Small intestine (tissue), 7 donors: ENCODE measurements around the gene IL20RB. TPM values are rescaled to one million over a fixed set of nuclear protein-coding genes. Genes with fewer than 3 reads are reported as not detected.

Experiments
- DNase-seq, 2 donors: peaks; one replicate each; pipeline versions ENCODE4 v3.0.0 to v3.0.0-alpha.2; 2013
- FAIRE-seq: peaks from 2 replicates; lab custom pipeline; 2012; peaks lifted over from hg19 to GRCh38; lab: Jason Lieb, UNC
- H3K27ac ChIP-seq, 3 donors: one replicate each; pipeline ENCODE4 v1.5.1; 2013; ENCODE audit warnings: low read length in 2 of 3, mild to moderate bottlenecking in 2 of 3, control low read depth in 1 of 3, inconsistent platforms in 1 of 3, low read depth in 1 of 3, moderate library complexity in 1 of 3
- H3K27me3 ChIP-seq, 3 donors: one replicate each; pipeline ENCODE4 v1.6.1; 2013; ENCODE audit warnings: low read length in 3 of 3, inconsistent platforms in 1 of 3; ENCODE audit not compliant: control insufficient read depth in 3 of 3, insufficient read depth in 3 of 3
- H3K36me3 ChIP-seq, 3 donors: one replicate each; pipeline ENCODE4 v1.6.1; 2013; ENCODE audit warnings: low read length in 3 of 3, inconsistent platforms in 1 of 3, low read depth in 1 of 3, mild to moderate bottlenecking in 1 of 3, moderate library complexity in 1 of 3; ENCODE audit not compliant: control insufficient read depth in 3 of 3, insufficient read depth in 2 of 3
- H3K4me1 ChIP-seq, 3 donors: one replicate each; pipeline ENCODE4 v1.6.1; 2013; ENCODE audit warnings: low read length in 2 of 3, inconsistent platforms in 1 of 3, low read depth in 1 of 3, mild to moderate bottlenecking in 1 of 3, moderate library complexity in 1 of 3; ENCODE audit not compliant: control insufficient read depth in 3 of 3, insufficient read depth in 2 of 3
- H3K4me3 ChIP-seq, 3 donors: one replicate each; pipeline ENCODE4 v1.5.1; 2013; ENCODE audit warnings: low read length in 3 of 3, control low read depth in 1 of 3, inconsistent platforms in 1 of 3, low read depth in 1 of 3, mild to moderate bottlenecking in 1 of 3, moderate library complexity in 1 of 3
- H3K9me3 ChIP-seq, 2 donors: one replicate each; pipeline ENCODE4 v1.6.1; 2013; ENCODE audit warnings: low read depth in 1 of 2, low read length in 1 of 2; ENCODE audit not compliant: control insufficient read depth in 2 of 2, insufficient read depth in 1 of 2
- WGBS, 3 donors: extraction: QIAGEN DNeasy Blood & Tissue Kit; methylation state at CpG; one replicate each; pipeline ENCODE4 v1.1.7; 2013; 5-methylcytosine and 5-hydroxymethylcytosine counted together
- polyA plus RNA-seq, 4 donors: library from polyadenylated mRNA; stranded (reverse) in 3 of 4; unstranded in 1 of 4; fragments of 200-250 nt in 3 of 4; fragments of 120-200 nt in 1 of 4; gene quantifications; one replicate each; pipeline versions ENCODE4 v1.2.1 to v1.2.3, GENCODE V29; 2013
- donor health status: healthy with polysubstance abuse.
- donor health status: control.
- donor health status: control.
- donor health status: Bipolar disorder and iron deficiency.
- donor health status: healthy.

Gene IL20RB
- polyA plus RNA-seq, 4 donors = 0.58 to 0.81 (median 0.72) TPM

DNA sequence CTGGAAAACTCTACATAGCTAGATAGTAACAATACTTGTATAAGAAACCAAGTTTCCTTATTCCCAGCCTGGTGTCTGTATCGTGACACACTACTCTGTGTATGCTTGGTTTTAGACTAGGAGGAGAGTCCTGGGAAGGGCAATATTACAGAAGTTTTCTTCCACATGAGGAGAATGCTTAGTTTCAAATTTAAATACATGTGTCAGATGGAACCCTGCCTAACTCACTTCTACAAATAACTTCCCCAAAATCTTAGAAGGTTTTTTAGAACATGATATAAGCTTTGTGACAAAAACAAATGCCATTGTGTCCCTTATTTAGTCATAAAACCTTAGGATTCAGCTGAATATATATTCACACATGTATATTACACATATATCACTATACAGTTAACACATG is 7.2 kb upstream of the IL20RB start:
- DNase-seq = no peak
- H3K27me3 ChIP-seq = no peaks in the 10 kb centered on the region
- no peak overlapping the region for H3K4me3 ChIP-seq
- H3K36me3 ChIP-seq = peaks cover 0 to 2% (median 0%) of the 10 kb centered on the region in 3 donors
- peaks cover 0 to 8% (median 7%) of the 10 kb centered on the region in 3 donors for H3K4me1 ChIP-seq
- no peak for FAIRE-seq
- H3K9me3 ChIP-seq = no peaks in the 10 kb centered on the region
- 81 to 97% (median 92%) methylated on average over 1 of the region's 1 CpG for WGBS, 3 donors
- no peak overlapping the region for H3K27ac ChIP-seq

DNA sequence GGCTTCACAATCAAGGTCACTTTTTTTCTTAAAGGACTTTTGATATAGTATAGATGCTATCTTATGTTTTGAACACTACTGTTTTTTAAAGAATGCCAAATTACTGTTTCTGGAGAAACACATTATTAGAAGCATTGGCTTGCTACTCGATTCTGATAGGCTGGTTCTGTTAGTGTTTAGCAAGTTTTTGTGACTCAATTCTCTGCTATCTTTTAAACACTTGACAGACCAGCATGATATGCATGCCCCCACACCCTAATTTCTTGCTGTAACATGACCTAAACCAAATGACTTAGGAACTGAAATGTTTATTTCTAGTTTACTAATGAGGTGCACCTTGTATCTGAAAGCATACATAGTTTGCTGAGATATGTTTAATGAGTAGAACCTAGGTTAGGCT is 5.5 kb upstream of the IL20RB start:
- no peak for FAIRE-seq
- peaks cover 0 to 18% (median 7%) of the 10 kb centered on the region in 3 donors for H3K4me1 ChIP-seq
- whole genome bisulfite sequencing, 3 donors = 58 to 82% (median 79%) methylated on average over 1 of the region's 1 CpG
- no peaks in the 10 kb centered on the region for H3K9me3 ChIP-seq
- H3K27ac ChIP-seq = no peak overlapping the region
- H3K36me3 ChIP-seq = no peaks in the 10 kb centered on the region
- DNase-seq = no peak
- H3K27me3 ChIP-seq = no peaks in the 10 kb centered on the region
- H3K4me3 ChIP-seq = no peak overlapping the region

DNA sequence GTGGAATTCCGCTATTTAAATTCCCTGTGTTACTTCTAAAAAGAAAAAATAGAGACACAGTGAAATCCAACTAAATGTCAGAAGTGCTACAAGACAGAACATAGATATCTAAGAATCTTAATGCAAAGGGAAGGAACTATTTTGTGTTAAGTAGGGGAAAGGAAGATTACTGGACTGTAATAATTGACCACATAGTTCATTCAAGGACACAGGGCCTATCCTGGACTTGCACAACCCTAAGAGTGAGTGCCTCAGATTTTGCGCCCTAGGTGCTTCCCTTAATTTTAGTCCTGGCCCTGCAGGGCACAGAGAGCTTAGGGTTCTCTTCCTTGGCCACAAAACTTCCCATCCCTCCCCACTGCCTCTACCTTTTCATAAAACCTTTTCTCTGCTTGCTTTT is 3.5 kb upstream of the IL20RB start:
- no peak overlapping the region for H3K27ac ChIP-seq
- H3K9me3 ChIP-seq = no peaks in the 10 kb centered on the region
- H3K27me3 ChIP-seq = no peaks in the 10 kb centered on the region
- no peak for DNase-seq
- no peak overlapping the region for H3K4me3 ChIP-seq
- H3K4me1 ChIP-seq = peaks cover 0 to 18% (median 7%) of the 10 kb centered on the region in 3 donors
- FAIRE-seq = no peak
- 86 to 97% (median 96%) methylated on average over 2 of the region's 2 CpGs for WGBS, 3 donors
- no peaks in the 10 kb centered on the region for H3K36me3 ChIP-seq

DNA sequence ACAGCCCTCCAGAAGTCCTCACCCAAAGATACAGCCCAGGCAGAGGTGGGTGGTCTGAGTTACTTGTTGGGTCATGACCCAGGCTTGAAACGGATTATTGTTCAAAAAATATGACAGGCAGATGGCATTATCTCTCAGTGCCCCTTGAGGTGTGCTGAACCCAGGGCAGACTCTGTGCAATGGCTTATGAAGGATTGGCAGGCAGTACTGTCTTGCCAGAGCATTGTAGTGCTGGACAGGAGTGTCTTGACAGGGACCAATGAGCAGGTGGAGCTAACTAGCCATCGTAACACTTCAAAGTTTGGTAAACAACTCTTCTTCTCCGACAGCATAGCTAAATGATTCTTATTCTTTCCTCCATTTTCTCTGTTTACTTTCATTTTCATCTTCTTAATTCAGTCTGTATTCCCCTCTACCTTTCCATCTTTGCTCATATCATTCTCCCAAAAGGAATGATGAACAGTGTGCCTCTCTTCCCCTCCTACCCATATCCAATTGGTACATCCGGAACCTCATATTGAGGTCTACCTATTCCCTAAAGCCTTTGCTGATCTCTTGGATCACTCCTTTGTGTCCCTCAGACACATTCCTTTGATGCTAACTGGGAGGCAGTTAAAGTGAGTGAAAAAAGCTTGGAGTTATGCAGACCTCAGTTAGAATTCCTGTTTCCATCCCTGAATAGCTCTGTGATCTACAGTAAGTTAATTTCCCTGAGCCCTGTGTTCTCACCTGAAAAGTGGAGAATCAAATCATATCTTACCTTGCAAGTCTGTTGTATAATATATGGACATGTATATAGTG is 2.6 kb upstream of the IL20RB start:
- Histone ChIP-seq H3K4me1 (peaks cover 0 to 18% (median 7%) of the 10 kb centered on the region in 3 donors), H3K27ac (peak overlapping the region; percentile 36 to 62 (median 37)), H3K4me3 (no peak overlapping the region), H3K27me3 (no peaks in the 10 kb centered on the region), H3K36me3 (no peaks in the 10 kb centered on the region), H3K9me3 (no peaks in the 10 kb centered on the region)
- DNase-seq = peak in 1 of 2 donors; percentile 12
- FAIRE-seq = no peak
- 59 to 72% (median 69%) methylated on average over 4 of the region's 4 CpGs for WGBS, 3 donors

DNA sequence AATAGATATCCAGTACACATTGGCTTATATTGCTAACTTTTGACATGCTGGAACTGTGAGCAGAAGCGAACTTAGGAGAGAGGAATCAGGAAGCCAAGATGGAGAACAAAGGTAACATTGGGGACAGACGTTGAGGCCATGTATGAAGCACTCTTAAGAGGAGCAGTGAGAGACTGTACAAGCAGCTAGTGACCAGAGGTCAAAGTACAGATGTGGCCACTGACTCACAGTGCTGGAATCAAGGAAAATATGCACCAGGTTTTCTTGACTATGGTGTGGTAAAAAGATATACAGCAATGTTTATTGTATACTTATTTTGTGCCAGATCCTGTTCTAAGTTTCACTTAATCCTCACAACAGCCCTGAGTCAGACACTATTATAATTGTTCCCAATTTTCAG is 2.0 kb upstream of the IL20RB start:
- DNase-seq (peak; percentile 81 to 90), FAIRE-seq (no peak)
- peaks cover 0 to 18% (median 7%) of the 10 kb centered on the region in 3 donors for H3K4me1 ChIP-seq
- no peaks in the 10 kb centered on the region for H3K27me3 ChIP-seq
- H3K4me3 ChIP-seq = no peak overlapping the region
- H3K36me3 ChIP-seq = no peaks in the 10 kb centered on the region
- WGBS, 3 donors = 45 to 65% (median 48%) methylated on average over 2 of the region's 2 CpGs
- peak overlapping the region in 2 of 3 donors; percentile 54 to 65 for H3K27ac ChIP-seq
- H3K9me3 ChIP-seq = no peaks in the 10 kb centered on the region

DNA sequence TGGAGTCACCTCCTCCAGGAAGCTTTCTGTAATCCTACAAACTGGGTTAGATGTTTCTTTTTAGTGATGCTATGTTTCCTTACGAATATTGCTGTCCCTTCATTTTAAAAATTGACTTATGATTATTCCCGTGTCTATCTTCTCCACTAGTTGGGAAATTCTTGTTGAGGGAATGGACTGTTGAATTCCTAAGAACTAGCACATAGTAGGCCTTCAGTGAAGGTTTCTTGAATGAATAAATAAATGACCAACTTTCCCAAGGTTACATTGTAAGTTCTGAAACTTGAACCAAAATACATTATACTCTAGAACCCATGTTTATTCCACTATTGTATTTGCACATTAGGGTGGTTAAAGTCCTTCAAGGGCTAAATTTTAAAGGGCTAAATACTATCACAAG is 812 bp upstream of the IL20RB start:
- no peak for FAIRE-seq
- Histone ChIP-seq H3K27me3 (no peaks in the 10 kb centered on the region), H3K9me3 (no peaks in the 10 kb centered on the region), H3K27ac (no peak overlapping the region), H3K4me1 (peaks cover 0 to 18% (median 7%) of the 10 kb centered on the region in 3 donors), H3K4me3 (no peak overlapping the region), H3K36me3 (no peaks in the 10 kb centered on the region)
- no peak for DNase-seq
- WGBS, 3 donors = 97 to 99% (median 97%) methylated on average over 2 of the region's 2 CpGs

DNA sequence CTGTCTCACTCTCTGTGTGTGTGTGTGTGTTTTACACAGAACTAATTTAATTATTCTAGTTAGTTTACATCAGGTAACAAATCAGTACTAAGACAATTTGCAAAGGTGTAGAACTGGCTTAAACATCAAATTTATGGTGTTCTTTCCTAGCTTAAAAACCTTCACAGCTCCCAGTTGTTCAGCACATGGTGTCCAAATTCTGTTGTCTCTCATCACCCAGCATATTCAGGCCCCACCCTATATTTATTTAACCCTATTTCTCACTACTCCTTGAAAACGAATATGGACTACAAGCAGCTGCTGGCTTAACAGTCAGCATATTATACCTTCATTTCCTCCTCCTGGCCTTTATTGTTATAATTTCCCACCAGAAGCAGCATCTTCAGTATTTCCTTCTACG is 1.2 kb downstream of the IL20RB start:
- FAIRE-seq (no peak), DNase-seq (no peak)
- 43 to 68% (median 60%) methylated on average over 2 of the region's 2 CpGs for WGBS, 3 donors
- Histone ChIP-seq H3K4me3 (no peak overlapping the region), H3K27ac (no peak overlapping the region), H3K4me1 (peaks cover 0 to 18% (median 7%) of the 10 kb centered on the region in 3 donors), H3K27me3 (no peaks in the 10 kb centered on the region), H3K36me3 (no peaks in the 10 kb centered on the region), H3K9me3 (no peaks in the 10 kb centered on the region)

DNA sequence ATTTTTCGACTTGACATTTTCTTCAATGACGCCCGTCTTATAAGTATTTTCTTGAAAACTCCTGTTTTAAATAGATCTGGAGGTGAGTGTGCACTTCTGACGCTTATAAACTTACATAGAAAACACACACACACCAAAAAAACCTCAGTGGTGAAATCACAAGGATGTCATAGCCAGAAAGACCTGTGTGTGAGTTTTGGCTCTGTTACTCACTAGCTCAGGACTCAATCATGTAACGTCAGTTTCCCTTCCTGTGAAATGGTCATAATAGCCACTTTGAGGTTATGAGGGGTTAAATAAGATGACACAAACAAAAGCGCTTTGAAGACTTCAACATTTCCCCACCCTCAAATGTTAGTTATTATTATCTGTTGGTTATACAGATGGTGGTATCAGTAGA is 1.8 kb downstream of the IL20RB start:
- WGBS, 3 donors = 92 to 96% (median 93%) methylated on average over 6 of the region's 6 CpGs
- Histone ChIP-seq H3K27me3 (no peaks in the 10 kb centered on the region), H3K4me1 (peaks cover 0 to 18% (median 7%) of the 10 kb centered on the region in 3 donors), H3K4me3 (no peak overlapping the region), H3K36me3 (no peaks in the 10 kb centered on the region), H3K9me3 (no peaks in the 10 kb centered on the region), H3K27ac (no peak overlapping the region)
- FAIRE-seq (no peak), DNase-seq (no peak)
